Measurements from ENCODE around the gene AKR1C1.
"Not testable (repeated sequence)": the region's sequence is repeated elsewhere in the genome, so short reads cannot be mapped to it uniquely, and the experiment has no call there.

Gene AKR1C1

GRCh38 chr10:4945766-4946717 lies 17.2 kb upstream of the AKR1C1 start:
- H3K27ac ChIP-seq = no peak overlapping the region
- no peak for TF ChIP-seq CTCF (conservative IDR thresholded peaks at IDR 0.05)

GRCh38 chr10:4947039-4947634 lies 16.1 kb upstream of the AKR1C1 start:
- TF ChIP-seq CTCF (conservative IDR thresholded peaks at IDR 0.05) = no peak
- H3K27ac ChIP-seq = no peak overlapping the region

GRCh38 chr10:4947635-4948596 lies 15.3 kb upstream of the AKR1C1 start:
- no peak for TF ChIP-seq CTCF (conservative IDR thresholded peaks at IDR 0.05)
- no peak overlapping the region for H3K27ac ChIP-seq

- H3K27ac ChIP-seq = not testable (repeated sequence)
Measured at GRCh38 chr10:4951512-4952162, 11.6 kb upstream of the AKR1C1 start.

GRCh38 chr10:4953405-4953804 lies 9.8 kb upstream of the AKR1C1 start:
- H3K27ac ChIP-seq = no peak overlapping the region
- no peak for TF ChIP-seq CTCF (conservative IDR thresholded peaks at IDR 0.05)

GRCh38 chr10:4956088-4956487 lies 7.1 kb upstream of the AKR1C1 start:
- not testable (repeated sequence) for H3K27ac ChIP-seq

GRCh38 chr10:4956955-4957645 lies 6.1 kb upstream of the AKR1C1 start:
- not testable (repeated sequence) for H3K27ac ChIP-seq

GRCh38 chr10:4961558-4961957 lies 1.7 kb upstream of the AKR1C1 start:
- not testable (repeated sequence) for H3K27ac ChIP-seq

GRCh38 chr10:4962308-4962707 lies 907 bp upstream of the AKR1C1 start:
- H3K27ac ChIP-seq = not testable (repeated sequence)

- not testable (repeated sequence) for H3K27ac ChIP-seq
Measured at GRCh38 chr10:4963815-4964154, 570 bp downstream of the AKR1C1 start.

- not testable (repeated sequence) for H3K27ac ChIP-seq
Measured at GRCh38 chr10:4965763-4966162, 2.5 kb downstream of the AKR1C1 start.

GRCh38 chr10:4967189-4967588 lies 4.0 kb downstream of the AKR1C1 start:
- H3K27ac ChIP-seq = not testable (repeated sequence)

- not testable (repeated sequence) for H3K27ac ChIP-seq
Measured at GRCh38 chr10:4969289-4969688, 6.1 kb downstream of the AKR1C1 start.

- H3K27ac ChIP-seq = not testable (repeated sequence)
Measured at GRCh38 chr10:4970362-4970761, 7.1 kb downstream of the AKR1C1 start.
